HCT116 (cell line): Measurements from ENCODE around the gene BIVM. TPM values are rescaled to one million over a fixed set of nuclear protein-coding genes. Genes with fewer than 3 reads are reported as not detected.

Experiments
- ATAC-seq: fragments of 200-7000 bp; cut with Tn5 transposase; 2 replicates; pipeline ENCODE4 v1.9.1; 2020; ENCODE audit warnings: mild to moderate bottlenecking, moderate library complexity
- BruUV-seq: library from RNA; stranded (reverse); fragments of 400-500 nt; replicated peaks from 2 replicates; lab custom pipeline; 2021; lab: Mats Ljungman, UMichigan
- CTCF ChIA-PET: fragments of 300-600 bp; sonication (Branson Sonifier 250); formaldehyde crosslinking; loops from one replicate; lab custom pipeline; 2021; ENCODE audit warnings: antibody characterized with exemption; lab: Charles Lee
- POLR2A ChIA-PET: fragments of 300-600, 350-600 bp; sonication (Branson Sonifier 250); formaldehyde crosslinking; loops from one replicate; lab custom pipeline; 2021; ENCODE audit warnings: antibody characterized with exemption; lab: Charles Lee
- RAD21 ChIA-PET, 2 experiments: fragments of 300-600 bp; sonication (Branson Sonifier 250); formaldehyde crosslinking; loops; one replicate each; lab custom pipeline; 2023; ENCODE audit warnings: low total read pairs in 2 of 2; ENCODE audit not compliant: uncharacterized antibody in 2 of 2, unreplicated experiment in 2 of 2, low non-redundant PET in 1 of 2; lab: Charles Lee
- DNase-seq: peaks from one replicate; pipeline ENCODE4 v3.0.0-alpha.2; 2010; ENCODE audit warnings: low read depth, low spot score
- H2AFZ ChIP-seq: fragments of 200-600 bp; shearing (Covaris generic), sonication (generic); 2 replicates; pipeline ENCODE4 v1.6.1; 2017; ENCODE audit warnings: low read depth, mixed run types, mixed read lengths, antibody characterized with exemption, low read length; ENCODE audit not compliant: poor library complexity, severe bottlenecking
- H3K27ac ChIP-seq: 2 replicates; pipeline ENCODE4 v1.5.1; 2012; ENCODE audit warnings: low read depth, low read length
- H3K27me3 ChIP-seq: fragments of 200-600 bp; sonication (generic); 2 replicates; pipeline ENCODE4 v1.6.1; 2016; ENCODE audit warnings: mixed run types, low read length, mixed read lengths; ENCODE audit not compliant: insufficient read depth
- H3K36me3 ChIP-seq, 2 experiments: fragments of 200-500 bp in 1 of 2; fragments of 200-600 bp in 1 of 2; sonication (Bioruptor generic) in 1 of 2; sonication (generic) in 1 of 2; 2 replicates each; pipeline versions ENCODE4 v1.5.1 to v1.6.1; 2014 to 2016; ENCODE audit warnings: low read length in 2 of 2, inconsistent platforms in 1 of 2, mixed read lengths in 1 of 2, mixed run types in 1 of 2; ENCODE audit not compliant: insufficient read depth in 2 of 2, control insufficient read depth in 1 of 2
- H3K4me1 ChIP-seq, 2 experiments: fragments of 200-600 bp in 1 of 2; sonication (generic) in 1 of 2; 2 replicates each; pipeline versions ENCODE4 v1.5.1 to v1.6.1; 2012 to 2017; ENCODE audit warnings: low read length in 2 of 2, inconsistent platforms in 1 of 2, mild to moderate bottlenecking in 1 of 2, mixed read lengths in 1 of 2, mixed run types in 1 of 2, moderate library complexity in 1 of 2; ENCODE audit not compliant: insufficient read depth in 2 of 2, control insufficient read depth in 1 of 2
- H3K4me2 ChIP-seq: fragments of 200-600 bp; sonication (generic); 2 replicates; pipeline ENCODE4 v1.6.1; 2017; ENCODE audit warnings: mixed run types, low read length, mixed read lengths
- H3K4me3 ChIP-seq, 2 experiments: fragments of 200-600 bp in 1 of 2; sonication (generic) in 1 of 2; replicated peaks in 1 of 2; 2 replicates each; pipeline ENCODE4 v1.5.1; 2011 to 2016; ENCODE audit warnings: low read length in 2 of 2, control low read depth in 1 of 2, low read depth in 1 of 2, mild to moderate bottlenecking in 1 of 2, mixed read lengths in 1 of 2, mixed run types in 1 of 2
- H3K79me2 ChIP-seq: fragments of 200-600 bp; sonication (generic); 2 replicates; pipeline ENCODE4 v1.6.1; 2017; ENCODE audit warnings: mild to moderate bottlenecking, mixed run types, low read length, moderate library complexity, mixed read lengths; ENCODE audit not compliant: insufficient read depth
- H3K9ac ChIP-seq: fragments of 200-600 bp; sonication (generic); 2 replicates; pipeline ENCODE4 v1.6.1; 2016; ENCODE audit warnings: low read length, mixed read lengths
- H3K9me2 ChIP-seq: fragments of 200-600 bp; sonication (generic), shearing (Covaris generic); 2 replicates; pipeline ENCODE4 v1.6.1; 2017; ENCODE audit warnings: mixed run types, mild to moderate bottlenecking, moderate library complexity; ENCODE audit not compliant: insufficient read depth
- H3K9me3 ChIP-seq, 2 experiments: fragments of 200-500 bp in 1 of 2; fragments of 200-600 bp in 1 of 2; sonication (Bioruptor generic) in 1 of 2; sonication (generic) in 1 of 2; 2 replicates each; pipeline ENCODE4 v1.6.1; 2014 to 2017; ENCODE audit warnings: low read length in 2 of 2, mixed read lengths in 2 of 2, inconsistent platforms in 1 of 2, low read depth in 1 of 2, mild to moderate bottlenecking in 1 of 2, mixed run types in 1 of 2, moderate library complexity in 1 of 2; ENCODE audit not compliant: control insufficient read depth in 1 of 2, insufficient read depth in 1 of 2
- H4K20me1 ChIP-seq: fragments of 200-600 bp; sonication (generic), shearing (Covaris generic); 2 replicates; pipeline ENCODE4 v1.6.1; 2017; ENCODE audit warnings: mixed run types, mild to moderate bottlenecking, moderate library complexity; ENCODE audit not compliant: insufficient read depth
- EZH2phosphoT487 ChIP-seq: fragments of 200-600 bp; IDR thresholded peaks from 2 replicates; pipeline ENCODE4 v1.6.1; 2018; ENCODE audit warnings: antibody characterized with exemption, borderline replicate concordance
- FOSL1 ChIP-seq: IDR thresholded peaks from 2 replicates; pipeline ENCODE4 v1.6.1; 2012; ENCODE audit warnings: low read depth
- POLR2A ChIP-seq: IDR thresholded peaks from 2 replicates; pipeline ENCODE4 v1.7.0; 2011; ENCODE audit warnings: borderline replicate concordance; ENCODE audit not compliant: insufficient read depth, insufficient read length; ENCODE audit errors: extremely low read depth
- SRF ChIP-seq: IDR thresholded peaks from 2 replicates; pipeline ENCODE4 v1.6.1; 2012; ENCODE audit warnings: low read depth
- TCF7L2 ChIP-seq: IDR thresholded peaks from 2 replicates; pipeline ENCODE4 v1.7.0; 2011; ENCODE audit warnings: borderline replicate concordance, inconsistent platforms; ENCODE audit not compliant: insufficient read depth, insufficient read length; ENCODE audit errors: extremely low read depth
- ZNF274 ChIP-seq: fragments of 200-500 bp; sonication (Bioruptor generic); IDR thresholded peaks from 2 replicates; pipeline ENCODE4 v1.6.1; 2014; ENCODE audit warnings: mild to moderate bottlenecking, low read depth, low read length, inconsistent platforms
- intact Hi-C: fragments of 100-400 bp; cut with micrococcal nuclease; formaldehyde crosslinking; loops from 2 replicates; pipeline ENCODE4 v1.10.0; 2022
- total RNA-seq: library from RNA; stranded (reverse); gene quantifications from one replicate; pipeline ENCODE4 v1.2.1, GENCODE V29; 2021; ENCODE audit not compliant: unreplicated experiment
- TF ChIP-seq, protein P1 (sequence below): IDR thresholded peaks from 2 replicates; pipeline ENCODE4 v1.6.1; 2011; ENCODE audit warnings: mild to moderate bottlenecking, low read length, moderate library complexity; ENCODE audit not compliant: insufficient replicate concordance; ENCODE audit errors: extremely low read depth

Gene BIVM
- total RNA-seq, 1 experiment from 2014 or later = 11.3 TPM

DNA sequence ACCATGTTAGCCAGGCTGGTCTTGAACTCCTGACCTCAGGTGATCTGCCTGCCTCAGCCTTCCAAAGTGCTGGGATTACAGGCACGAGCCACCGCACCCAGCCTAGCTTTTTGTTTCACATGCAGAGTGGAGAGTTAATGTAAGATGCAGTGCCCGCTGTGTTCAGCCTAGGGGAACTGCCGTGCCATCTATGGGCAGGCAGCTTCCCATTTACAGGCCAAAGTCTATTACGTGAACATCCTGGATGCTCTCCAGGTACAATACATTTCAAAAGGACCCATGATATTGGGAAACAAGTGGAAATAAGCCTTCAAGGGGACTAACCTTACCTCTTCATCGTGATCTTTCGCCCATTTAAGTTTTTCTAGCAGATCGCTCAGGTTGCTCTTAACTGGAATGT lies 10.2 kb upstream of the BIVM start:
- no peak for ATAC-seq
- Histone ChIP-seq H3K4me2 (no peak overlapping the region), H3K27ac (no peak overlapping the region), H3K9ac (no peak overlapping the region), H2AFZ (no peak overlapping the region), H3K36me3 (peaks cover 0 to 4% of the 10 kb centered on the region in 2 experiments; a peak in 1 of 4 replicates), H3K4me1 (no peaks in the 10 kb centered on the region), H3K9me2 (no peaks in the 10 kb centered on the region), H4K20me1 (no peaks in the 10 kb centered on the region), H3K4me3 (no peak overlapping the region), H3K79me2 (no peaks in the 10 kb centered on the region), H3K27me3 (no peaks in the 10 kb centered on the region), H3K9me3 (no peaks in the 10 kb centered on the region)
- DNase-seq = no peak
- intact Hi-C loops = no loop called here
- ChIA-PET RAD21 (no interaction called here), POLR2A (interaction anchor here (1.8 kb wide), 1 partner anchor 15 kb away, joined by 4 read pairs; the partner anchor contains the start of gene TEX30), CTCF (no interaction called here)
- TF ChIP-seq POLR2A = no peak
- no TSS peak for BruUV-seq

DNA sequence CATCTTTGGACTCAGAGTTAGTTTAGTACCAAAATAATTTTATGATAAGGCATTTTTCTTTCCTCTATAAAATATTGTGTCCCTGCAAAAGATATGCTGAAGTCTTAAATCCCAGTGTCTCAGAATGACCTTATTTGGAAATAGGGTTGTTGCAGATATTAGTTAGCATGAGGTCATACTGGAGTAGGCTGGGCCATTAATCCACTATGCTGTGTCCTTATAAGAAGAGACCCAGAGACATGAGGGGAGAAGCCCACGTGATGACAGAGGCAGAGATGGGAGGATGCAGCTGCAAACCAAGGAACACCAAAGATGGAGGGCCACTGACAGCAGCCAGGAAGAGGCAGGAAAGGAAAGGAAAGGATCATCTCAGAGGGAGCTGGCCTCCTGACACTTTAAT lies 6.5 kb upstream of the BIVM start:
- BruUV-seq = no TSS peak
- TF ChIP-seq SRF (no peak), EZH2phosphoT487 (no peak), TCF7L2 (no peak), ZNF274 (no peak), FOSL1 (no peak)
- TF ChIP-seq, protein P1, sequence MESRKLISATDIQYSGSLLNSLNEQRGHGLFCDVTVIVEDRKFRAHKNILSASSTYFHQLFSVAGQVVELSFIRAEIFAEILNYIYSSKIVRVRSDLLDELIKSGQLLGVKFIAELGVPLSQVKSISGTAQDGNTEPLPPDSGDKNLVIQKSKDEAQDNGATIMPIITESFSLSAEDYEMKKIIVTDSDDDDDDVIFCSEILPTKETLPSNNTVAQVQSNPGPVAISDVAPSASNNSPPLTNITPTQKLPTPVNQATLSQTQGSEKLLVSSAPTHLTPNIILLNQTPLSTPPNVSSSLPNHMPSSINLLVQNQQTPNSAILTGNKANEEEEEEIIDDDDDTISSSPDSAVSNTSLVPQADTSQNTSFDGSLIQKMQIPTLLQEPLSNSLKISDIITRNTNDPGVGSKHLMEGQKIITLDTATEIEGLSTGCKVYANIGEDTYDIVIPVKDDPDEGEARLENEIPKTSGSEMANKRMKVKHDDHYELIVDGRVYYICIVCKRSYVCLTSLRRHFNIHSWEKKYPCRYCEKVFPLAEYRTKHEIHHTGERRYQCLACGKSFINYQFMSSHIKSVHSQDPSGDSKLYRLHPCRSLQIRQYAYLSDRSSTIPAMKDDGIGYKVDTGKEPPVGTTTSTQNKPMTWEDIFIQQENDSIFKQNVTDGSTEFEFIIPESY = no peak
- TF ChIP-seq, all 23 proteins: peak for 0
- ChIA-PET POLR2A (no interaction called here), CTCF (no interaction called here), RAD21 (no interaction called here)
- Histone ChIP-seq H3K9me2 (no peaks in the 10 kb centered on the region), H3K9me3 (no peaks in the 10 kb centered on the region), H4K20me1 (no peaks in the 10 kb centered on the region), H3K27ac (no peak overlapping the region), H3K36me3 (peaks cover 0 to 4% of the 10 kb centered on the region in 2 experiments; a peak in 1 of 4 replicates), H3K4me1 (no peaks in the 10 kb centered on the region), H2AFZ (no peak overlapping the region), H3K79me2 (no peaks in the 10 kb centered on the region), H3K9ac (no peak overlapping the region), H3K4me3 (no peak overlapping the region), H3K27me3 (no peaks in the 10 kb centered on the region), H3K4me2 (no peak overlapping the region)
- intact Hi-C loops = no loop called here
- DNase-seq (no peak), ATAC-seq (no peak)
